ENCODE data around the gene CPSF4L. TPM values are rescaled to one million over a fixed set of nuclear protein-coding genes. Genes with fewer than 3 reads are reported as not detected.

The CPSF4L gene
- total RNA-seq, 2 donors from 2014 or later: not detected

DNA sequence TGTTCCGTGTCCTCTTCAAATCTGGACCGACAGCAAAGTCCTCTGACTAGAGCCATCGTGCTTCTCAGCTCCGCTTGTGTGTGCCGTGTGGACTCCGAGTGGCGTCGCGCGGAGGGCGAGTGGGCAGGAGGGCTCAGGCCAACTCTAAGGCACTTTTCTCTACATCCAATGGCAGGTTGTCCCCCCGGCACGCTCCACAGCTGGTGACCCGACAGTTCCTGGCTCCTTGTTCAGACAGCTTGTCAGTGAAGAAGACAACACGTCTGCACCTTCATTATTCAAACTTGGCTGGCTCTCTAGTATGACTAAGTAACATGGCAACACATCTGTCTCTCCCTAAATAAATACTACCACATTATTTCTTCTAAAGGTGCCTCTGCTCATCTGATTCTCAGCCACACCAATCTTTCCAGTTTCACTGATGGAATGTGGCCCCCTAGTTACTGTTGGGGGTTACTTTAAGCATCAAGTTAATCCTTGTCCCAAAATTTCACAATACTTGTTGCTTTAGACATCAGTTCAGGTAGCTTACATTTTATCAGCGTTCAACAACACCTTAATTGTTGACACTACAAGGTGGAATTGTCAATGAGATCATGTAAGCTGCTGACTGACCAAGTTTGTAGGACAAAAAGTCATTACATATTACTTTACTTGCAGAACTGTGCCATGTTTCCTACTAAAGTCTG lies 53.4 kb downstream of the CPSF4L start:
- no peak overlapping the region for H3K4me3 Mint-ChIP-seq
- no peaks in the 10 kb centered on the region for H3K27me3 Mint-ChIP-seq (ENCODE audit: low read depth)
- DNase-seq: no peak
- H3K9me3 Mint-ChIP-seq: no peaks in the 10 kb centered on the region
- H3K4me1 Mint-ChIP-seq (ENCODE audit: low read depth): peaks cover 46% of the 10 kb centered on the region
- ATAC-seq (replicated peaks in 1 of 2): no peak
- peak overlapping the region; percentile 43 for H3K27ac Mint-ChIP-seq
- H3K36me3 Mint-ChIP-seq (ENCODE audit: insufficient read depth in 2 of 2): peaks cover 10 to 37% of the 10 kb centered on the region in 2 donors

DNA sequence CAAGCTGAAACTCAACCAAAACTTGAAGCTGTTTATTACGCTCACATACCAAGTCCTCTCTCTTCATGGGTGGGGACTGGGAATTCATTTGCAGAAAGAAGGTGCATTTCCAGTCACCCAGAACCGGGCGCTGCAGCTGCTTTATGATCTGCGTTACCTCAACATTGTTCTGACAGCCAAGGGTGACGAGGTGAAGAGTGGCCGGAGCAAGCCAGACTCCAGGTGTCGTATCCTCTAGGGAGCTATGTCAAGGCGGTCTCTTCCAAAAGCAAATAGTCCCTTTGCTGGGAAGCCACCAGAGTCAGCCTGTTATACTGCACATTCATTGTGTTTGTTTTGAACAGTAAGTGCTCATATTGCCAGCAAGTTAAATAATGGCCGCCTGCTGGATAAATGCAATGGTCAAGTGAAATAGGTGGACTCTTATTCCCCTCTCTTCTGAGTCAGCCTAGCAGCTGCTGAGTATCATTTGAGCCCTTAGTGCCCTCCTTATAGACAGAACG lies 56.2 kb downstream of the CPSF4L start:
- Mint-ChIP-seq H3K4me1 (ENCODE audit: low read depth) (peaks cover 31% of the 10 kb centered on the region), H3K9me3 (no peaks in the 10 kb centered on the region), H3K36me3 (ENCODE audit: insufficient read depth in 2 of 2) (peaks cover 12 to 43% of the 10 kb centered on the region in 2 donors), H3K27ac (peak overlapping the region; percentile 38), H3K27me3 (ENCODE audit: low read depth) (no peaks in the 10 kb centered on the region), H3K4me3 (no peak overlapping the region)
- ATAC-seq (replicated peaks in 1 of 2): no peak
- no peak for DNase-seq

DNA sequence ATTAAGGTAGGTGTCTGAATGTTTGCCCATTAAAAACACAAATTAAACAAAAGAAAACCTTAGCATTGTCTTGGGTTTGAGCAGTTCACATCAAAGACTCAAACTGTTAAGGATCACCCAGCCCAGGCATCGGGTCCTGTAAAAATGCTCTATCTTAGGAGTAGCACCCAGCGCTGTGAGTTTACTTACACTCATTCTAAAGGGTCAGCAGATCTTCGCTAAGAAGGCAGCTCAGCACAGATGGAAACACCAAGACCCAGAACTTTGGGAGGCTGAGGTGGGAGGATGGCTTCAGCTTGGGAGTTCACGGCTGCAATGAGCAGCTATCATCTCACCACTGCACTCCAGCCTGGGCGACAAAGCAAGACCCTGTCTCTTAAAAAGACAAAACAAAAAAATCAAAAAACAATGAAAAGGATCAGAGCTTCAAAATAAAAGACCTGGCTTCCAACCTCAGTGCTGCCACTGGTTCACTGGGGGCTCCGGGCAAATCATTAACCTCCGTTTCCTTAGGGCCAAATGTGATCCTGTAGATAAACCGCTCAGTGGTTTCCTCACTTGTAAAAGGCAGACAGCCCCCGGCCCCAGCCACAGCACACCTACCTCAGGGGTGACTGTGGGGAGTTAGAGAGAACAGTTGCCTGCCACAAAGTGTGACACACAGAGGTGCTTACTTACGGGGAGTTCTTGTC lies 57.7 kb downstream of the CPSF4L start:
- no peaks in the 10 kb centered on the region for H3K27me3 Mint-ChIP-seq (ENCODE audit: low read depth)
- DNase-seq (peak; percentile 43 to 49), ATAC-seq (replicated peaks in 1 of 2) (peak; percentile 83 to 91)
- peak overlapping the region; percentile 84 for H3K27ac Mint-ChIP-seq
- H3K4me1 Mint-ChIP-seq (ENCODE audit: low read depth): peaks cover 19% of the 10 kb centered on the region
- H3K36me3 Mint-ChIP-seq (ENCODE audit: insufficient read depth in 2 of 2): peaks cover 15 to 46% of the 10 kb centered on the region in 2 donors
- H3K9me3 Mint-ChIP-seq: no peaks in the 10 kb centered on the region
- peak overlapping the region; percentile 20 to 54 for H3K4me3 Mint-ChIP-seq

DNA sequence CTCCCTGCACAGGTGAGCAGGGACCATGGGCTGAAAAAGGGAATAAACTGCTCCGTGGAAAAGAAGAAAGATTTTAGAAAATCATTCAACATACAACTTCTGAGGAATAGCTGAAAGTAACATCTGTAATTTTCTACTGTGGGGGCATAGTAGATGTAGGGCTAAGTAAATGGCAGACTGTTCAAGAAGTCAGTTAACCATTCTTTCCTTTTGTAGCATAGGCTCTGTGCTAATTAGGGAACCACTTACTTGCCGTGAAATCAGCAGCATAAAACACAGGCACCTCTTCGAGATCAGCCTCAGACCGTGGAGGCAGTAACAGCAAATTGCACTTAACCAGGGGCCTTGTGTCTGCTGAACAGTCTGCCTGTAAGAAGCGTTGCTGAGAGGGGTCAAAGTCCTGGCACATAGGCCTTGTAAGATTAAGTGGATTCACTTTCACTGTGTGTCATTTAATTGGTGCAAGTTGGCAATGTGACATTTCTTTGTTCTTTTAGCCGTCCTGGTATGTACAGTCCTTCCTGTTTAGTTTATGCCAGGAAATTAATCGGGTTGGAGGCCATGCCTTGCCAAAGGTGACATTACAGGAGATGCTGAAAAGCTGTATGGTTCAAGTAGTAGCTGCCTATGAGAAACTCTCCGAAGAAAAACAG lies 58.4 kb downstream of the CPSF4L start:
- Mint-ChIP-seq H3K9me3 (no peaks in the 10 kb centered on the region), H3K4me1 (ENCODE audit: low read depth) (peaks cover 19% of the 10 kb centered on the region), H3K27ac (peak overlapping the region; percentile 84), H3K4me3 (peak overlapping the region; percentile 20 to 54), H3K27me3 (ENCODE audit: low read depth) (no peaks in the 10 kb centered on the region), H3K36me3 (ENCODE audit: insufficient read depth in 2 of 2) (peaks cover 16 to 43% of the 10 kb centered on the region in 2 donors)
- ATAC-seq (replicated peaks in 1 of 2): peak; percentile 39 to 58
- no peak for DNase-seq

DNA sequence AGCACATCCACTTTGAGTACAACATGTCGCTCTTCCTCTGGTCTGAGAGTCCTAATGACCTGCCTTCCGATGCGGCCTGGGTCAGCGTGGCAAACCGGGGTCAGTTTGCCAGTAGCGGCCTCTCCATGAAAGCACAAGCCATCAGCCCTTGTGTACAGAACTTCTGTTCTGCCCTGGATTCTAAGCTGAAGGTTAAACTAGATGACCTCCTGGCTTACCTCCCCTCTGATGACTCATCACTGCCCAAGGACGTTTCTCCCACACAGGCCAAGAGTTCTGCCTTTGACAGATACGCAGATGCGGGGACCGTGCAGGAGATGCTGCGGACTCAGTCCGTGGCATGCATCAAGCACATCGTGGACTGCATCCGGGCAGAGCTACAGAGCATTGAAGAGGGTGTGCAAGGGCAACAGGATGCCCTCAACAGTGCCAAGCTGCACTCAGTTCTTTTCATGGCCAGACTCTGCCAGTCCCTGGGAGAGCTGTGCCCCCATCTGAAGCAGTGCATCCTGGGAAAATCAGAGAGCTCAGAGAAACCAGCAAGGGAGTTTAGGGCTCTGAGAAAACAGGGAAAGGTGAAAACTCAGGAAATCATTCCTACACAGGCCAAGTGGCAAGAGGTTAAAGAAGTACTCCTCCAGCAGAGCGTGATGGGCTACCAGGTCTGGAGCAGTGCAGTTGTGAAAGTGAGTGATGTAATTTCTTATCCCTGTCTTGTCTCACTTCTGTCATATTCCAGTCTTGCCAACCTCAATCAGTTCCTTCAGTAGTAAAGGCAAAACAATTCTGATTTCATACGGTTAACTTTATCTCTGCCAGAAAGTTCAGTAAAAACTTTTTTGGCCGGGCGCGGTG lies 60.2 kb downstream of the CPSF4L start:
- Mint-ChIP-seq H3K4me1 (ENCODE audit: low read depth) (peaks cover 26% of the 10 kb centered on the region), H3K4me3 (no peak overlapping the region), H3K36me3 (ENCODE audit: insufficient read depth in 2 of 2) (peaks cover 20 to 39% of the 10 kb centered on the region in 2 donors), H3K9me3 (no peaks in the 10 kb centered on the region), H3K27ac (no peak overlapping the region), H3K27me3 (ENCODE audit: low read depth) (no peaks in the 10 kb centered on the region)
- no peak for ATAC-seq (replicated peaks in 1 of 2)
- no peak for DNase-seq

DNA sequence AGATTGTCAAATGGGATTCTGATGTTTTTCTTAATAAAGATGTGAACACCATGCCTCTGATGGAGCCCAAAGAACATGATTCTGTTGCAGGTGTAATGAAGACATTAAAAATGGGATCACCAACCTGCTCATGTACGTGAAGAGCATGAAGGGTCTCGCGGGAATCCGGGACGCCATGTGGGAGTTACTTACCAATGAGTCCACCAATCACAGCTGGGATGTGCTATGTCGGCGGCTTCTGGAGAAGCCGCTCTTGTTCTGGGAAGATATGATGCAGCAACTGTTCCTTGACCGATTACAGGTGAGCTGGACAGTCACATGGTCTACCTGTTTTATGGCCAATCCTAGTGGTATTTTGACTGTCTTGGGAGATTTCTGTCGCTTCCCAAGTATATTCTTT lies 61.2 kb downstream of the CPSF4L start:
- Mint-ChIP-seq H3K4me1 (ENCODE audit: low read depth) (peaks cover 26% of the 10 kb centered on the region), H3K27ac (no peak overlapping the region), H3K27me3 (ENCODE audit: low read depth) (no peaks in the 10 kb centered on the region), H3K4me3 (no peak overlapping the region), H3K9me3 (no peaks in the 10 kb centered on the region), H3K36me3 (ENCODE audit: insufficient read depth in 2 of 2) (peaks cover 20 to 32% of the 10 kb centered on the region in 2 donors)
- DNase-seq (no peak), ATAC-seq (replicated peaks in 1 of 2) (no peak)

DNA sequence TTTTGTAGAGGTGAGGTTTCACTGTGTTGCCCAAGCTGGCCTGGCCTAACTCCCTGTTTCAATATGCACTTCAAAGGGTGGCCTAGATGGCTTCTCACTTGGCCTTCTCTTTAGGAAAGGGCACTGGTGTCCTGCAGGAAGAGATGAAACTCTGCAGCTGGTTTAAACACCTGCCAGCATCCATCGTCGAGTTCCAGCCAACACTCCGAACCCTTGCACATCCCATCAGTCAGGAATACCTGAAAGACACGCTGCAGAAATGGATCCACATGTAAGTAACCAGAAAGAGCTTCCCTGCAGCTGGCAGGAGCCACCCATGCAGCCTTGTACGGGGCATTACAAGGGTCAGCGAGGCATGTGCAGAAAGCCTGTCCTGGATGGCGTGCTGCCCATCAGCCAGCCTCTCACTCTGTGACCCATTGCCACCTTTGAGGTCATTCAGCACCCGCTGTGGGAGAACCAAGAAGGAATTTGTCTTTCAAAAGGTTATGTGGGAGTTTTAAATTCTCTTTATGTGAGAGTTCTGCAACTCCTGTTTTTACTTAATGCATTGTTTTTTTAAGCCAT lies 61.8 kb downstream of the CPSF4L start:
- ATAC-seq (replicated peaks in 1 of 2) (no peak), DNase-seq (no peak)
- Mint-ChIP-seq H3K27ac (no peak overlapping the region), H3K9me3 (no peaks in the 10 kb centered on the region), H3K27me3 (ENCODE audit: low read depth) (no peaks in the 10 kb centered on the region), H3K4me1 (ENCODE audit: low read depth) (peaks cover 29% of the 10 kb centered on the region), H3K4me3 (no peak overlapping the region), H3K36me3 (ENCODE audit: insufficient read depth in 2 of 2) (peaks cover 20 to 32% of the 10 kb centered on the region in 2 donors)

DNA sequence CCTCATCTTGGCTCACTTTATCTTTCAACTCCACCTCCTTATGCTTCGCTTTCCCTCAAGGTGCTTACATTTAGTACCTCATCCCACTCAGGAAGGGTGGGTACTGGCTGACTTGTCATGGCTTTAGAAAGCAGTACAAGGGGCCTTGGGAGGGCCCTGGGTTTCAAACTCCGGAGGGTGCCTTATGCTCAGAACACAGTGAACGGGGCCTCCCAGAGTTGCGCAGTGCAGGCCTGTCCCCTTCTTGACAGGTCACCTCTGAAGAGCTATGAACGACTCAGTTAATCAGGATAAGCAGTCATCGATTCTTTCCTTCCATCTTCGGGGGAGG lies 62.8 kb downstream of the CPSF4L start:
- ATAC-seq (replicated peaks in 1 of 2): no peak
- Mint-ChIP-seq H3K36me3 (ENCODE audit: insufficient read depth in 2 of 2) (peaks cover 20 to 31% of the 10 kb centered on the region in 2 donors), H3K27ac (no peak overlapping the region), H3K27me3 (ENCODE audit: low read depth) (no peaks in the 10 kb centered on the region), H3K4me3 (no peak overlapping the region), H3K4me1 (ENCODE audit: low read depth) (peaks cover 27% of the 10 kb centered on the region), H3K9me3 (no peaks in the 10 kb centered on the region)
- no peak for DNase-seq

Other genes starting within 250 kb of the CPSF4L start
- gene SLC39A11, start 169.2 kb downstream of the CPSF4L start, total RNA-seq: 10 to 100 TPM; 21.5 to 26.4 TPM
- gene SSTR2, start 96.9 kb downstream of the CPSF4L start, total RNA-seq: under 1 TPM; 0.29 to 0.32 TPM
- gene COG1, start 68.8 kb downstream of the CPSF4L start, total RNA-seq: 10 to 100 TPM; 36.2 to 37.1 TPM
- gene CDC42EP4, start 50.1 kb upstream of the CPSF4L start, total RNA-seq: 1 to 10 TPM; 1.6 to 3.2 TPM

All from activated T-cell treated with anti-CD3 and anti-CD28 coated beads, Interleukin-2, amount 50 U/mL, for 72 hours (primary cell).